ENCODE results near the gene CNOT10.

DNA sequence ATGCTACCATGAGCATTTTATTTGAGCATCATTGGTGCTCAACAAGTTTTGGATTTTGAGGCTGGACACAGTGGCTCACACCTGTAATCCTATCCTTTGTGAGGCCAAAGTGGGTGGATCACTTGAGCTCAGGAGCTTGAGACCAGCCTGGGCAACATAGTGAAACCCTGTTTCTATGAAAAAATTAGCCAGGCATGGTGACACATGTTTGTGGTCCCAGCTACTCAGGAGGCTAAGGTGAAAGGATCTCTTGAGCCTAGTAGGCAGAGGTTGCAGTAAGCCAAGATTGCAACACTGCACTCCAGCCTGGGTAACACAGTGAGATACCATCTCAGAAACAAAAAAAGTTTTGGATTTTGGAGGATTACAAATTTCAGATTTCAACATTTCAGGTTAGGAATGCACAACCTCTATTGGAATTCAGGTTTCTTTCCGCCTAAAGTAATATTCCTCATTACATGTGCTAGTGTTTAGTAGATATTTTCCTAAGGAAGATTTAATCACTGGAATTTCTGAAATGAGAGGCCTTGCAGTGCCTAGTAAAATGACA lies 27.6 kb downstream of the CNOT10 start:
- TF ChIP-seq, protein P1, sequence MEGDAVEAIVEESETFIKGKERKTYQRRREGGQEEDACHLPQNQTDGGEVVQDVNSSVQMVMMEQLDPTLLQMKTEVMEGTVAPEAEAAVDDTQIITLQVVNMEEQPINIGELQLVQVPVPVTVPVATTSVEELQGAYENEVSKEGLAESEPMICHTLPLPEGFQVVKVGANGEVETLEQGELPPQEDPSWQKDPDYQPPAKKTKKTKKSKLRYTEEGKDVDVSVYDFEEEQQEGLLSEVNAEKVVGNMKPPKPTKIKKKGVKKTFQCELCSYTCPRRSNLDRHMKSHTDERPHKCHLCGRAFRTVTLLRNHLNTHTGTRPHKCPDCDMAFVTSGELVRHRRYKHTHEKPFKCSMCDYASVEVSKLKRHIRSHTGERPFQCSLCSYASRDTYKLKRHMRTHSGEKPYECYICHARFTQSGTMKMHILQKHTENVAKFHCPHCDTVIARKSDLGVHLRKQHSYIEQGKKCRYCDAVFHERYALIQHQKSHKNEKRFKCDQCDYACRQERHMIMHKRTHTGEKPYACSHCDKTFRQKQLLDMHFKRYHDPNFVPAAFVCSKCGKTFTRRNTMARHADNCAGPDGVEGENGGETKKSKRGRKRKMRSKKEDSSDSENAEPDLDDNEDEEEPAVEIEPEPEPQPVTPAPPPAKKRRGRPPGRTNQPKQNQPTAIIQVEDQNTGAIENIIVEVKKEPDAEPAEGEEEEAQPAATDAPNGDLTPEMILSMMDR (IDR thresholded peaks at IDR 0.05; ENCODE audit: insufficient read depth, low read length, poor library complexity, severe bottlenecking), result no peak
- TF ChIP-seq EZH2phosphoT487 (conservative IDR thresholded peaks at IDR 0.05; ENCODE audit: low read length), result no peak
